M059J (cell line): Measurements from ENCODE around the gene PGM1. TPM values are rescaled to one million over a fixed set of nuclear protein-coding genes. Genes with fewer than 3 reads are reported as not detected.

Experiments used
- DNase-seq: peaks from one replicate; pipeline ENCODE4 v3.0.0-alpha.2; 2012; ENCODE audit warnings: low read depth
- total RNA-seq: library from RNA; depleted of rRNA; stranded (reverse); fragments of >200 nt; shearing (Covaris generic); gene quantifications from 2 replicates; pipeline ENCODE4 v1.2.3, GENCODE V29; 2014

PGM1 gene
- total RNA-seq, 1 experiment from 2014 or later: 119 TPM

DNA sequence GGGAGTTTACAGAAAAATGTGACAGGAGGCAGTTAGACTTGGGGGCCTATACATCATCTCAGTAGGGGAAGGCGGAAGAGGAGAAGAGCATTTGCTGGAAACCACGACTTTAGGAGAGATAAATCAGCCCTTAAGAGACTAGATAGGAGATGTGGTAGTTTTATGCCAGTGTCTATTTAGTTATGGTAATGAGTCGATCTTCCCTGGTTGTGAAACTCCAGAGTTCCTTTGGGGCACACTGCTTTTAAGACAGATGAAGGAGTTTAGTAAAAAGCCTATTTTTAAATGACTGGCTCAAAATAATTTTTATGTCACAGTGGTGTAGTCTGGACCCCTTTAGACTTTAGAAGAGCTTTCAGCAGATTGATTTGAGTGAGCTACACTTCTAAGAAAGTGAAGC is 7.8 kb downstream of the PGM1 start:
- DNase-seq: no peak

- DNase-seq: no peak
These were observed 8.3 kb downstream of the PGM1 start for GRCh38 chr1:63601463-63601862.

DNA sequence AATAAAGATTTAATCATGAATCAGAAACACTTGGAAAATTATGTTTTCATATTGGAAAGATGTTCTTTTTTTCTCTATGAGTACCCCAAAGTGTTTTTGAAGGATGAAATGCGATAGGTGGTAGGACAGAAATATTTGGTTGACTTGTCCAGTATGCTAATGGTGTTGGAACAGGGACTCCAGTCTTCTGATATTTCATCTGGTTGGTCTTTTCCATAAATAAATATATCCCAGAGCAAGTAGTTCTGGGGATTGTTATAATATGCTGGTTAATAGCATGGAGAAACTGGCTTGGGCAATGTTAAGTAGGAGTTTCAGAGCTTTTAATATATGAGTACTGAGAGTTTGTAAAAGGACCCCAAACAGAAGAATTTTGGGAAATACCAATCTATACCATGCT is 8.7 kb downstream of the PGM1 start:
- no peak for DNase-seq

- no peak for DNase-seq
These were observed 9.4 kb downstream of the PGM1 start for GRCh38 chr1:63602629-63603028.

GRCh38 chr1:63603810-63604209 is 10.6 kb downstream of the PGM1 start:
- no peak for DNase-seq

- no peak for DNase-seq
These were observed 14.1 kb downstream of the PGM1 start for GRCh38 chr1:63607322-63607721.

GRCh38 chr1:63611231-63611630 is 18.0 kb downstream of the PGM1 start:
- DNase-seq: peak; percentile 50

GRCh38 chr1:63612564-63612963 is 19.4 kb downstream of the PGM1 start:
- no peak for DNase-seq

- DNase-seq: no peak
These were observed 19.8 kb downstream of the PGM1 start for GRCh38 chr1:63612971-63613370.

- DNase-seq: peak; percentile 73
These were observed 22.7 kb downstream of the PGM1 start for GRCh38 chr1:63615768-63616420.

- DNase-seq: no peak
These were observed 24.2 kb downstream of the PGM1 start for GRCh38 chr1:63617450-63617849.

- no peak for DNase-seq
These were observed 24.8 kb downstream of the PGM1 start for GRCh38 chr1:63618011-63618410.

- no peak for DNase-seq
These were observed 26.3 kb downstream of the PGM1 start for GRCh38 chr1:63619558-63619957.

DNA sequence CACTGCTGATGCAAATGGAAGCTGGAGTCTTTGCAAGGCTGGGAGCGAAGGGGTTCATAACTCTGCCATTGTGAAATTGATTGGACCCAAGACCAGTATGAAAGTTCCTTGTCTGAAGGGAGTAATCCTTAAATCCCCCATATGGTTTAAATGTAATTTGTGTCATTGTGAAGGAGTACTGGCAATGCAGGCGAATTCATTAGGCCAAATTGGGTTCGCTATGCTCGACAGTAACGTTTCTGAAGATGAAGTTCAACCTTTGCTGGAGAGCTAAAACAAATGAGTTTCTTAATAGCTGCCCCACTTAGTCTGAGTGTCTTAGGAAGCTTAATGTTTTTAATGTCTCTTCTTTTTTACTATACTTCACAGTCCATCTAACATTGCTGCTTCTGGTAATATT is 27.5 kb downstream of the PGM1 start:
- no peak for DNase-seq

DNA sequence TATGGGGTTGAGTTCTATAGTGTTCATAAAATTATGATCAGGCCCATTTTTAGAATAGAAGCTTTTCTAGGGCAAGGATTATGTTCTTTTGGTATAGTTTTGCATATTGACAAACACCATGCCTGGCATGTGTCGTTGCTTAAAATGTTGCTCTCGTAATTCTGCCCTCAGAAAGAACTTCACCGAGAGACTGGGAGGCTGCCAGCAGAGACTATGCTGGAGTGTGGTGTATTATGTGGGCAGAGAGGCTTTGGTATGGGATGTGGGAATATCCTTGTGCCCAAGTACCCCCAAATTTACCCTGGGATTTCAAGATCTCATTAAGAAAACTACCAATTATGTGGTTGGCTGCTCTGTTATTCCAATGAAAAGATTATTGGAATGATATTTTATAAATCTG is 27.9 kb downstream of the PGM1 start:
- no peak for DNase-seq

DNA sequence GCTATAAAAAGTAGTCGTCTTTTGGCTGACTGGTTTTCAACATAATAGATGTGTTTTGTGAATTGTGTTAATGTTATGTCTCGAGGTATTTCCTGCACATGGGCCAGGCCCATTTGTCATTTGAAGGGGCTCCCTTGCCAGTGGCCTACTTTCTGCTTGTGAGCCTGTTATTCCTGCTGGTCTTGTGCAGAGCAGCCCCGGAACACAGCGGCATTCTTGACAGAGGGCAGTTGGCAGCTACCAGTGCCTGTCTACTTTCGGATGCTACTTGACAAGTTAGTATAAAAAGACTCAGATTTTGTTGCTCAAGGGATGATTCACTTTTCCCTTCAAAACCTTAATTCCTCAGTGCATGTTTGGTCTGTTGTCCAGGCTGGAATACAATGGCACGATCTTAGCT is 28.5 kb downstream of the PGM1 start:
- no peak for DNase-seq

DNA sequence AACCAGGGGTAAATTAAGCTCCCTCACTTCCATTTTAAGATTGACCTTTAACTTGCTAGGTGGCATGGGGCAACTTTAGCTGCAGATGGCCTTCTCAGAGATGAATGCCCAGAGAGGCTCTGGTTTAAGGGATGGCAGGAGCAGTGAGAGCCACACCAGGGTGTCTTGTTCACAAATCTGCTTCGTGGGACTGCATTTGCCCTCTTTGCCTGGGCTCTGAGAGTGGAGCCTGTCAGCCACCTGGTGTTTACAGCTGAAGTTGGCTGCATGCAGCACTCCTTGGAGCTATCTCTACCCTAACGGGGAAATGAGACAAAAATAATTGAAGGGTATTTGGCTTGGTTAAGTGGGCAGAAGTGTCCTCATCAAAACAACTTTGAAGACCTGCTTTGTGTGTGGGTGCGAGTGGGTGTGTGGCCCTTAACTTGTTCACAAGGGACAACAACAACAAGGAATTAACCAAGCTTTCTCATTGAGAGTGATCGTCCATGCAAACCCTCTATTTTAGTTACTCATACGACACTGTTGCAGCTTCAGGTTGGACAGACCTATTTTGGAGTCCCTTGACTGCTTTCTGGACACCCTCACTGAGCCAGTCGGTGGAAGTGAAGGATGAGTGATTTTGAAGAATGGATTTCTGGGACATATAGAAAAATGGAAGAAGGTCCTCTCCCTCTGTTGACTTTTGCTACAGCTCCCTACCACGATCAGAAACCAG is 29.8 kb downstream of the PGM1 start:
- no peak for DNase-seq

GRCh38 chr1:63623952-63624351 is 30.7 kb downstream of the PGM1 start:
- DNase-seq: no peak

DNA sequence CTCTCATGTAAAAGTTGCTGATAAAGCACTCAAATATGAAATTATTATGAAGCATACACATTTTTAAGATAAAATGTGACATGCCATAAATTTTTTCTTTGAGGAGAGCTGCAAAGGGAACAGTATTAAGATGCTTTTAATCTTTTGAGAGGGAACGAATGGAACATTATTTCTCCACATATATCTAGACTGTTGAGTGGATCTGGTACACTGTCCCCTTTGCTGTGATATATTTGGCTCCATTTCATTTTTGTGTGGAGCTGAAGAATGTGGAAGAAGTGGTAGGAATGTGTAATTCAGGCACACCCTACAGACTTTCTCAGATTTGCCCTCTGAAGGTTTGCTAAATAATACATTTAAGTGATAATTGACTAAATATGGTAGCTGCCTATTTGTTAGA is 31.7 kb downstream of the PGM1 start:
- DNase-seq: no peak

DNA sequence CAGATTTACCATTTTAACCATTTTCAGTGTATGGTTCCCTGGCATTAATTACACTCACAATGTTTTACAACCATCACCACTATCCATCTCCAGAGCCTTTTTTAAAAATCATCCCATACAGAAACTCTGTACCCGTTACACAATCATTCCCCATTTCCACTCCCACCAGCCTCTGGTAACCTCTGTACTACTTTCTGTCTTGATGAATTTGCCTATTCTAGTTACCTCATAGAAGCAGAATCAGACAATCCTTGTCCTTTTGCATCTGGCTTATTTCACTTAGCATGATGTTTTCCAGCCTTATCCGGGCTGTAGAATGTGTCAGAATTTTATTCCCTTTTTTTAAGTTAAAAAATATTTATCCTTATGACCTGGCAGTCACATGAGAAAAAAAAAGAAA is 33.0 kb downstream of the PGM1 start:
- no peak for DNase-seq

DNA sequence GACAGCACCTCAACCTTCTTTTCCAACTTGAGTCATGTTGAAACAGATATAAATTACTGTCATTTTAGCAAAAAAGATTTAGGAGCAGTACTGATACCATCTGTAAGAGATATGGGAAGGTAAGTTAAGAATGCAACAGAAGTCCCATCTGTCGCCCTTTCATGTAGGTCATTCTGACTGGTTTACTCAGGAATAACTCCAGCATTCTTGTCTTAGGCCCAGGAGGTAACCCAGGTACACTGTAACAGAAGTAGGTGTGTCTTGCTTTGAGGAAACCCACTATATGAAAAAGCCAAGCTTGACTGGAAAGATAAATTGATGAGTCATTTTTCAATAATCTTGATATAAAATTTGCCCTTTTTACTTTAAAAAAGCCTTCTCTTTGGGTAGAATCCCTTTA is 35.4 kb downstream of the PGM1 start:
- DNase-seq: no peak

GRCh38 chr1:63630238-63630637 is 37.0 kb downstream of the PGM1 start:
- DNase-seq: no peak

DNA sequence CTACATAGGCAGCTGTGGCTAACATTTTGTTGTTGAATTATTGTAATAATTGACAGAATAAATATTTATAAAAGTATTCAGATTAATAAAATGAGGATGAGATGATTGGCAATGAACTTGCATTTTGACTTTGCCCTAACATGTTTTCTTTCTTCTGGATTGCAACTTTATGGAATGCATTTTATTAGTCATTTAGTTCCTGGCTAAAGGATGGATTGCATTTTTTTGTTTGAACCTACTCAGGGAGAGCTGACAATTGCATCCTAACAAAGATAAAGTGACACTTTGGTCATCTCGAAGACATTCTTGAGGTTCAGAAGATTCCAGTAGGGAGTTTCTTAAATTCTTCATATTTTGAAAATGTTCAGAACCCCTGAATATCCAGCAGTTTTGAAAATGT is 37.5 kb downstream of the PGM1 start:
- DNase-seq: no peak

GRCh38 chr1:63632110-63632509 is 38.9 kb downstream of the PGM1 start:
- no peak for DNase-seq
